ENCODE data around the gene KCNB1.

- TF ChIP-seq, protein P1, sequence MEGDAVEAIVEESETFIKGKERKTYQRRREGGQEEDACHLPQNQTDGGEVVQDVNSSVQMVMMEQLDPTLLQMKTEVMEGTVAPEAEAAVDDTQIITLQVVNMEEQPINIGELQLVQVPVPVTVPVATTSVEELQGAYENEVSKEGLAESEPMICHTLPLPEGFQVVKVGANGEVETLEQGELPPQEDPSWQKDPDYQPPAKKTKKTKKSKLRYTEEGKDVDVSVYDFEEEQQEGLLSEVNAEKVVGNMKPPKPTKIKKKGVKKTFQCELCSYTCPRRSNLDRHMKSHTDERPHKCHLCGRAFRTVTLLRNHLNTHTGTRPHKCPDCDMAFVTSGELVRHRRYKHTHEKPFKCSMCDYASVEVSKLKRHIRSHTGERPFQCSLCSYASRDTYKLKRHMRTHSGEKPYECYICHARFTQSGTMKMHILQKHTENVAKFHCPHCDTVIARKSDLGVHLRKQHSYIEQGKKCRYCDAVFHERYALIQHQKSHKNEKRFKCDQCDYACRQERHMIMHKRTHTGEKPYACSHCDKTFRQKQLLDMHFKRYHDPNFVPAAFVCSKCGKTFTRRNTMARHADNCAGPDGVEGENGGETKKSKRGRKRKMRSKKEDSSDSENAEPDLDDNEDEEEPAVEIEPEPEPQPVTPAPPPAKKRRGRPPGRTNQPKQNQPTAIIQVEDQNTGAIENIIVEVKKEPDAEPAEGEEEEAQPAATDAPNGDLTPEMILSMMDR (conservative IDR thresholded peaks at IDR 0.05) = no peak
- TF ChIP-seq ZFX (IDR thresholded peaks at IDR 0.05) = no peak
Observed at GRCh38 chr20:49319208-49319809, 163.2 kb downstream of the KCNB1 start.
